HG03378 (cell line): ENCODE data around the gene STMN3.

Experiments used
- ATAC-seq: cut with Tn5 transposase; IDR thresholded peaks from one replicate; pipeline ENCODE4 v1.9.1; 2021; ENCODE audit warnings: mild to moderate bottlenecking, moderate library complexity; ENCODE audit not compliant: unreplicated experiment

The STMN3 gene

GRCh38 chr20:63591147-63591533 is 62.1 kb downstream of the STMN3 start:
- no peak for ATAC-seq

- no peak for ATAC-seq
These were observed 62.7 kb downstream of the STMN3 start for GRCh38 chr20:63590218-63591146.
